Measurements from ENCODE around the gene FZD4.
"Not testable (repeated sequence)": the region's sequence is repeated elsewhere in the genome, so short reads cannot be mapped to it uniquely, and the experiment has no call there.

Gene FZD4

DNA sequence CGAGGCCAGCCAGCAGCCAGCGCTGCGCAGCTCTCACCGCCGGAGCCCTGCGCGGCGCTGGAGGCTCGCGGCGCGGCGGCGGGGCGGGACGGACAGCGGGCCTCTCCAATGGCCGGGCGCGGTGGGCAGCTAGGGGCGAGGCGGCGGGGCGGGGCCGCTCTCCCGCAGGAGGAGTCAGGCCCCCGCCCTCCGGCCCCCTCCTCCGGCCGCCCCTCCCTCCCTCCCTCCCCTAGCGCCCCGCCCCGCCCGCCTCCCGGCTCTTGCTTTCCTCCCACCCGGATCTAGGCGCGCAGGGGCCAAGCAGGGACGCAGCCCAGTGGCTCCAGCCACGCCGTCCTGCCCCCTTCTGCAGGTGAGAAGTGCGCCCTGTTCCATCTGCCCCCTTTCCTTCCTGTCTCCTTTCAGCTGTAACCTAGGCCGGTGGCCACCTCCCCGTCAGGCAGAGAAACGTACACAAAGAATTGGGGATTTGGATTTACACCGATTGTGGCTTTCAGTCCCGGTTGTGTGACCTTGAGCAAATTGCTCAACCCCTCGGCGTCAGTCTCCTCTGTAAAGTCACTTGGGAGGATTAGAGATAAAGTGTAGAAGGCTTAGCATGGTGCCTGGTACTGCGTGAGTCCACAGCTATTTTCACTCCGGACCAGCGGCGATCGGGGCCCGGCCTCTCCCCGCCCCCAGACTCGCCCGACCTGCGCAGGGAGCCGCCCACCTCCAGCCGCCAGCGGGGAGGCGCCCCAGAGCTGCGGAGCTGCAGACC lies at the start of gene FZD4:
Gene FZD4 (minus strand): TSS at position 35 of the 760 bp plus-strand sequence. CDS start 310 bp downstream, outside the sequence.
- peak; percentile 89 for DNase-seq

DNA sequence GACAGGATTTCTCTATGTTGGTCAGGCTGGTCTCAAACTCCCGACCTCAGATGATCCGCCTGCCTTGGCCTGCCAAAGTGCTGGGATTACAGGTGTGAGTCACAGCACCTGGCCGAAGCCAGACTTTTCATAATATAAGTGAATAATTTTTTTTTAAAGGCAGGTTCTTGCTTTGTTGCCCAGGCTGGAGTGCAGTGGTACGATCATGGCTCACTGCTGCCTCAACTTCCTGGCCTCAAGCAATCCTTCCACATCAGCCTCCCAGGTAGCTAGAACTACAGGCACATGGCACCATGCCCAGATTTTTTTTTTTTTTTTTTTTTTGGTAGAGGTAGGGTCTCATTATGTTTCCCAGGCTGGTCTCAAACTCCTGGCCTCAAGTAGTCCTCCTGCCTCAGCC lies 49.1 kb upstream of the FZD4 start:
- DNase-seq, result not testable (repeated sequence)

DNA sequence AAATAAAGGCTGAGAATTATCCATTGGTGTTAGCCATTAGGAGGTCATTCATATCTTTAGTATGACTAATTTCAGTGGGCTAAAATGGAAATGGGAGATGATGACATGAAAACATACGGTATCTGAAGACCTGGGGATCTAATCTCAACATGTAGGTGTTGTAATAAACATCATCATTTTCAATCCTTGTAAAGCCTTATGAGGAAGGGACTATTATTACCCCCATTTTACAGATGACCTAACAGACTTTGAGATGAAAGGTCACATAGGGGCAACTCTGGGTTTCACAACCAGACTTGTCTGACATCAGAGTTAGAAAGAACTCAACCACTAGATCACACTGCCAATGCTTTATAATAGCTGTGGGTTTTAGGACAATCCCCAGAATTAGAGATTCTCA lies 47.7 kb upstream of the FZD4 start:
- no peak for DNase-seq

GRCh38 chr11:86999859-87000753 lies 44.9 kb upstream of the FZD4 start:
- no peak for DNase-seq

GRCh38 chr11:86999388-86999787 lies 44.2 kb upstream of the FZD4 start:
- DNase-seq, result no peak

- DNase-seq, result no peak
Measured at GRCh38 chr11:86996953-86997570, 41.9 kb upstream of the FZD4 start.

GRCh38 chr11:86993031-86993430 lies 37.8 kb upstream of the FZD4 start:
- no peak for DNase-seq

DNA sequence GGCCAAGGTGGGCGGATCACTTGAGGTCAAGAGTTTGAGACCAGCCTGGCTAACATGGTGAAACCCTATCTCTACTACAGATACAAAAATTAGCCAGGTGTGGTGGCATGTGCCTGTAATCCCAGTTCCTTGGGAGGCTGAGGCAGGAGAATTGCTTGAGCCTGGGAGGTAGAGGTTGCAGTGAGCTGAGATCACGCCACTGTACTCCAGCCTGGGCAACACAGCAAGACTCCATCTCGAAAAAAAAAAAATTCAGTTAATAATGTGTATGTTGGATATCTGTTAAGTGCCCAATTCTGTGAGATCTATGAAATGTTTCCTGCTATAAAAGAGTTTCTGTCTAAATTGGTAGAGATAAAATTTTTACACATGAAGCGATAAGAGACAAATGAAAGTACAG lies 37.1 kb upstream of the FZD4 start:
- DNase-seq, result not testable (repeated sequence)

GRCh38 chr11:86991341-86991740 lies 36.1 kb upstream of the FZD4 start:
- DNase-seq, result no peak

DNA sequence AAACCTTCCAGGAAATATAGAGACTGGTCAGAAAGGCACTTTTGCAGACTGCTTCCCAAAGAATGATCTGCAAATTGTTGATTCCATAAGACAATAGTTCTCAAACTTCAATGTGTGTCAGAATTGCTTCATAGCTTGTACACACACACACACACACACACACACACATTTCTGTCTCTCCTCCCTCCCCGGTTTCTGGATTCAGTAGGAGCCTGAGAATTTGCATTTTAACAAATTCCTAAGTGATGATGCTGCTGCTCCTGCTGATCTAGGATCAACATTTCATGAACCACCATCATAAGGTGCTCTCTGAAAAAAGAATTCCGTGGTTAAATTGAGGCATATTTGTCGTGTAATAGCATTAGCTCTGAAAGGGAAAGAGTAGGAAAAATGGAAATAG lies 35.3 kb upstream of the FZD4 start:
- no peak for DNase-seq

DNA sequence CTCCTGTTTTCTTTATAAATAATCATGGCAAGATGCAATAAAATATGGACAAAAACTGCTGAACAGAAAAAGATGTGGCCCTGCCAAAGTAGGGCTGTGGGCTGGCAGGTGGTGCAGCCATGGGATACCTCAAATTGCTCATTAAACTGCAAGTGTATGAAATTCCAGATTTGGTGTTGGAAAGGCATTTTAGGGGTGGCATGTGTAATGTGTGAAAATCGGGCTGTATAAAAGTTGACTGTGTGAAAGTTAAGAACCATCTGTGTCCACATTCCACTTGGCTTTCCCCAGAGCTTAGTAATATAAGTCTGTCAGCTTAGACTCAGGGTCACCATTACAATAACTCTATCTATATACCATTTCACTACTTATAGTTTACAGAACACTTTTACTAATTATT lies 34.8 kb upstream of the FZD4 start:
- no peak for DNase-seq

DNA sequence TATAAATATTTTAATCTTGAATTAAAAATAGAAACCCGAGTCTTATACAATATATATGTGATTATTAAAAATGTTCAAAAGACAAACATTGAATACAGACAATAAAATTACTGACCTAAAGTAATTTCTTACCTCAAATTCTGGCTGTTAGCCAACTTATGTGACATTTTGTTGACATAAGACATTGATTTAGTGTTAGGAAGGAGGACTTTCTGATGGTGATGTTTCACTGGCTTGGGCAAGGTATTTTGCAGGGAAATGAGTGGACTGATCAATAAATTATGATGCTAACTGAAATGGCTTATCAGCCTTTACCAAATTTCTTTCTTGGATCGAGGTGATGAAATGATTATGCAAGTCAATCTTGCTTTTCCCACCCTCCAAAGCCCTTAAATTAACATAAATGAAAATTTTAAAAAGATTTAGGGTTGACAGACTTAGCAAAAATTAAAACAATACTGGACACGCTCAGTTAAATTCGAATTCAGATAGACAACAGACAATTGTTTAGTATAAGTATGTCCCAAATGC lies 33.2 kb upstream of the FZD4 start:
- peak; percentile 13 for DNase-seq

- no peak for DNase-seq
Measured at GRCh38 chr11:86987679-86988078, 32.5 kb upstream of the FZD4 start.

DNA sequence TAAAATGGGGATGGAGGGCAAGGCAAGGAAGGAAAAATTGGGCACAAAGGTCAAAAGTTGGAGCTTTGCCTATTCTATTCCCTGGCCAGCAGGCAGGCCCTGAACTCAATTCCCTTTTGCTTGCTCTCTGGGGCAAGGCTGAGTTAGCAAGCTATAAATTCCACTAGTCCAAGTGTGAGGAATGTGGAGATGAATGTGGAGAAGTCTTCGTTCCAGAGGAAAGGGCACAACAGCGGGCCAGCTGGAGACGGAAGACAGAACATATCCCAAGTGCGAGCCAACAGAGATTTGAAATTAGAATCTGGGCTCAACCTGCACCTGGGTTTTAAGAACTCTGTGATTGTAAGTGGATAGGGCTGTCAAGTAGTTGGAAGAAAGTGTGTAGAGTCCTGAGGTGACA lies 29.5 kb upstream of the FZD4 start:
- no peak for DNase-seq

DNA sequence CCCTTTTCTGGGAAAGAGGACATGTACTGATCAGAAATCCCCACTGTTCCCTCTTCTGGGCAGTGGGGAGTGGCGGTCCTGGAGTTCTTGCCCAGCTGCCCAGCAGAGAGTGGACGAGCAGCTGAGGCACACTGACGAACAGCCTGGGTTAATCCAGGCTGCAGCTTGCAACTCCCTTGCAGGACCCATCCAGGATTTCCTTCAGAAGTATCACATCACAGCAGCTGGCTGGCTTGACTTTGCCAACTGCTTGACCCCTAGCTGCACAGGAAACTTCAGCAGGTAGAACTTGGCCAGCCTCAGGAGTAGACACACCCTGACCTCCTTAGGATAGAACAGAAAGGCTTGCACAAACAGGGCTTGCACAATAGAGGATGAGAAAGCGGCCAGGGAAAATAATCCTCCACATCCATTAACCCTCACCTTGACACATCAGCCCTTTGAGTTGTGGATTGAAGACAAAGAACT lies 27.9 kb upstream of the FZD4 start:
- no peak for DNase-seq

- DNase-seq, result no peak
Measured at GRCh38 chr11:86981777-86982540, 26.8 kb upstream of the FZD4 start.

DNA sequence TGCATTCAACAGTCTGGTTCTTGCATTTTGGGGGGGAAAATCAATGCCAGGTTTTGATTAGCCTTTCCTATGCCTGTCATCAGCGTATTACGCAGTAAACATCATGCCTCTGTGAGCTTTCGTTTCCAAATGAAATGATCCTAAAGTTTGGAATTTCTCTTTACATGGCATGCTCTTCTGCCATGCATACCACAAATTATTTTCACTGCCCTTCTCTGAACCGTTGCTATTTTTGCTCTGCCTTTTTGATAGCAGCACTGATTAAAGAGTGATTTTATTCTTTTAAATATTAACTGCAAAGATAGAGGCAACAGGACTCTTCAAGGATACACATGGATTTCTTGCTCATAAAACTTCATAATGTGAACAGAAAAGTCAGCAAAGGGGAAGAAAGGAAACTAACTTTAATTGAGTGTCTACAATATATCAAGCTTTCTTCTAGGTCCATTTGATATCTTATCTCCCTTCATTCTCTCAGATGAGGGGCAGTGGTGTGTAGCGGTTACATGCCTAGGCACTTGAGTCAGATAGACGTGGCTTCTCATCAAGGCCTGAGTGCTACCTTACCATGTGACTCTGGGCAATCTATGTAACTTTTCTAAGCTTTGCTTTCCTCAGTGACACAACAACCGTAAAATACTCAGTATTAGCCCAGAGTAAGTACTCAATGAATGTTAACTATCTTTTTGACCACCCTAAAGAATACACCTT lies 25.0 kb upstream of the FZD4 start:
- no peak for DNase-seq

- DNase-seq, result peak; percentile 30
Measured at GRCh38 chr11:86978756-86979608, 23.8 kb upstream of the FZD4 start.

GRCh38 chr11:86978247-86978646 lies 23.1 kb upstream of the FZD4 start:
- no peak for DNase-seq

DNA sequence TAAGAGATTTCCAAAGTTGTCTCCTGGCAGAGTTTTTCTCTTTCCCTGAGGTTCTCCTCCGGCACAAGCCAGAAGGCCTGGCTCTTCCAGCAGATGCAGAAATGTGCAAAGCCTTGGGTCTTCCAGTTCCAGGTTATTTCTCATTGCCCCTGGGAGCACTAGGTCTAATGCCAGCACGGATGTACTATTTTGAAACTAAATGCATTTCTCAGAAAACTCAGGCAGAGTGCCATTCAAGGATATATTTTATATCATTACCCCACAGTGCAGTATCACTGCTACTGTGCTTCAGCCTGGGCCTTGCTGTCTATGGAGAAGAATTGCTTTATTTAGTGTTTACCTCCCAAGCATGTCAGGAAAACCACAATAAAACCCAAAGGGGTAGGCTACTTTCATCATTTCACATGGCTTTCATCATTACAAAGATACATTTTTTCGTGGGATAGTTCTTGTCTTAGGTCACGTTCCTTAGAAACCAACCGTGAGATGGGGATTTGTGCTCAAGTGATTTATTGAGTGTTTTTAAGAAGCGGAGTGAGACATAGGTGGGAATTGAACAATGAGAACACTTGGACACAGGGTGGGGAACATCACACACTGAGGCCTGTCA lies 22.4 kb upstream of the FZD4 start:
- no peak for DNase-seq

Data from COR-L47 (cell line).